Progenitor cell of endocrine pancreas (in vitro differentiated cells): ENCODE measurements around the gene DNAJA2. TPM values are rescaled to one million over a fixed set of nuclear protein-coding genes. Genes with fewer than 3 reads are reported as not detected.

Experiments
- DNase-seq: peaks from one replicate; pipeline ENCODE4 v3.0.0; 2021; ENCODE audit warnings: low spot score; ENCODE audit not compliant: unreplicated experiment
- H3K27ac Mint-ChIP-seq: 2 replicates; pipeline ENCODE4 v1.8.0; 2021; ENCODE audit warnings: mild to moderate bottlenecking, moderate library complexity, mixed read lengths
- H3K27me3 Mint-ChIP-seq: 2 replicates; pipeline ENCODE4 v1.8.0; 2021; ENCODE audit warnings: mixed read lengths
- H3K36me3 Mint-ChIP-seq: 2 replicates; pipeline ENCODE4 v1.8.0; 2022; ENCODE audit warnings: mixed read lengths; ENCODE audit not compliant: insufficient read depth
- H3K4me1 Mint-ChIP-seq: 2 replicates; pipeline ENCODE4 v1.8.0; 2021; ENCODE audit warnings: low read depth, mixed read lengths
- H3K4me3 Mint-ChIP-seq: 2 replicates; pipeline ENCODE4 v1.8.0; 2021; ENCODE audit warnings: low read depth, mild to moderate bottlenecking, moderate library complexity, mixed read lengths
- H3K9me3 Mint-ChIP-seq: 2 replicates; pipeline ENCODE4 v1.8.0; 2021; ENCODE audit warnings: low read depth, mixed read lengths
- CTCF ChIP-seq: fragments of 200-600 bp; sonication (generic); IDR thresholded peaks from one replicate; pipeline ENCODE4 v1.5.0; 2021; ENCODE audit warnings: antibody characterized with exemption, mild to moderate bottlenecking; ENCODE audit not compliant: unreplicated experiment
- total RNA-seq: library from RNA; stranded (reverse); gene quantifications from 2 replicates; pipeline ENCODE4 v1.2.1, GENCODE V29; 2021

DNAJA2 gene
- total RNA-seq, 1 donor from 2014 or later, result 63.7 TPM

GRCh38 chr16:46927273-46927672, 46.2 kb downstream of the DNAJA2 start:
- Mint-ChIP-seq H3K27ac (peak overlapping the region; percentile 83), H3K27me3 (no peaks in the 10 kb centered on the region), H3K4me3 (no peak overlapping the region), H3K9me3 (no peaks in the 10 kb centered on the region), H3K36me3 (peaks cover 30% of the 10 kb centered on the region), H3K4me1 (no peaks in the 10 kb centered on the region)
- TF ChIP-seq CTCF, result no peak
- no peak for DNase-seq

DNA sequence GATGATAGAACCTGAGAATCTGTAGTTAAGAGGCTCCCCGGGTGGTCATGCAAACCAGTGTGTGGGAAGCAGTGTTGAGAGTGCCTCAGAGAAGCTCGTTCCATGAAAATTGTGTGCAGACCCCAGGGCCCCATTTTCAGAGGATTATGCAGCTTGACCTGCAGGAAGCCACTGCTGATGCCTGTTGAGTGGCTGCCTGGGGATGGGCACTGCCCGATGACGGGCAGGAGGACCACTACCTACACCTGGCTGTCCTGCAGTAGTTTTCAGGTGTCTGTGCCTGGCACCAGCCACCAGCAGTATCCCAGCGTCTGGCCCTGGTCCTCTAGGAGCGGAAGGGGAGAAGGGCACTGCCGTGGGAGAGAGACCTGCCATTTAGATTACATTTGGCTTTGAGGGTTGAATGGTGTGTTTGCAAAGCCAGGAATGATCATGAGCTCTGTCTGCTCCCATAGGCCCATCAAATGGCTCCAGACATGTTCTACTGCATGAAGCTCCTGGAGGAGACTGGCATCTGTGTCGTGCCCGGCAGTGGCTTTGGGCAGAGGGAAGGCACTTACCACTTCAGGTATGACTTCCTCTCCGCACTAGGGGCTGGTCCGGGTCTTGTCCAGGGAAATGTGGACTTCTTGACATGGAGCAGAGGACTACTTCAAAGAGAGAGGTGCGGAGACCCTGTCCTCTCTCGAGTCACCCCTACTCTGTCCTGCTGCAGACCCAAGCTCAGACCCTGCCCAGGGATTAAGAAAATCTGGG, 46.8 kb downstream of the DNAJA2 start:
- H3K9me3 Mint-ChIP-seq, result no peaks in the 10 kb centered on the region
- DNase-seq, result no peak
- H3K27me3 Mint-ChIP-seq, result no peaks in the 10 kb centered on the region
- H3K4me1 Mint-ChIP-seq, result no peaks in the 10 kb centered on the region
- no peak overlapping the region for H3K4me3 Mint-ChIP-seq
- H3K36me3 Mint-ChIP-seq, result peaks cover 33% of the 10 kb centered on the region
- H3K27ac Mint-ChIP-seq, result no peak overlapping the region
- no peak for TF ChIP-seq CTCF

GRCh38 chr16:46924402-46924801, 49.1 kb downstream of the DNAJA2 start:
- no peaks in the 10 kb centered on the region for H3K27me3 Mint-ChIP-seq
- no peaks in the 10 kb centered on the region for H3K9me3 Mint-ChIP-seq
- no peak overlapping the region for H3K27ac Mint-ChIP-seq
- peaks cover 39% of the 10 kb centered on the region for H3K36me3 Mint-ChIP-seq
- H3K4me3 Mint-ChIP-seq, result no peak overlapping the region
- H3K4me1 Mint-ChIP-seq, result peaks cover 15% of the 10 kb centered on the region
- DNase-seq, result no peak
- no peak for TF ChIP-seq CTCF

DNA sequence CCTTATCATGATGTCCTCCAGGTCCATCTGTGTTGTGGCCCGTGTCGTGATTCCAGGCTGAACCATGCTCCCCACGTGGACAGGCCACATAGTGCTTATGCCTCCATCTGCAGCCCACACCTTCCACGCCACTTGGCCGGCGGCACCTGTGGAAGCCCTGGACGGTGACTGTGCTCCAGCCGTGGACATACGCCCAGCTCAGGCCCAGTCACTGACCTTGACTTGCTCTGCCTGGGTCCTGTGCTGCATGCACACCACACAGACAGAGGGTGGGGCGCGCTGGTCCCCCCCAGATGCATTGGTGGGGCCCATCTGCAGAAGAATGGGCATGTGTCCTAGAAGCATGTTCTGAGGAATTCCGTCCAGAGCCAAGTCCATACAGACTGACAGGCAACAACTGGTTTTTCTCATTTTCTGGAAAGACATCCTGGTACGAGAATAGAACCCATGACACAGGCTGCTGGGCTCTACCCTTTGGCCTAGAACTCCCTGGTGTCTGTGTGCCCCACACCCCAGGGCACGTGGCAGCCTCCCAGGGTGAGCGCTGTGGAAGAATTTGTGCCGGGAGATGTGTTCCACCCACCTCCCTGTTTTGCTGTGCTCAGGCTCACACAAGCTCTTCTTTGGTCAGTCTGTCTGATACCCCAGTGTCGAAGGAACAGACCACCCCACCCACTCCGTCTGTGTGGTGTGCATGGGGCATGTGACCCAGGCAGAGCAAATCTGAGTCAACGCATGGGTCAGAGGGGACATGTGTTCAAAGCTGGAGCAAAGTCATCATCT, 49.8 kb downstream of the DNAJA2 start:
- H3K36me3 Mint-ChIP-seq, result peaks cover 34% of the 10 kb centered on the region
- peaks cover 22% of the 10 kb centered on the region for H3K4me1 Mint-ChIP-seq
- no peak for DNase-seq
- no peaks in the 10 kb centered on the region for H3K27me3 Mint-ChIP-seq
- H3K9me3 Mint-ChIP-seq, result no peaks in the 10 kb centered on the region
- H3K27ac Mint-ChIP-seq, result no peak overlapping the region
- H3K4me3 Mint-ChIP-seq, result no peak overlapping the region
- no peak for TF ChIP-seq CTCF

- Mint-ChIP-seq H3K27ac (no peak overlapping the region), H3K27me3 (no peaks in the 10 kb centered on the region), H3K4me3 (no peak overlapping the region), H3K4me1 (peaks cover 32% of the 10 kb centered on the region), H3K9me3 (no peaks in the 10 kb centered on the region), H3K36me3 (peaks cover 32% of the 10 kb centered on the region)
- no peak for DNase-seq
- TF ChIP-seq CTCF, result no peak
Measured at GRCh38 chr16:46922239-46922638, 51.2 kb downstream of the DNAJA2 start.
